Measurements from ENCODE around the gene SDHD.
"Not testable (repeated sequence)": the region's sequence is repeated elsewhere in the genome, so short reads cannot be mapped to it uniquely, and the experiment has no call there.

Gene SDHD

GRCh38 chr11:112086422-112087191 lies at the start of gene SDHD, which contains the start of gene TIMM8B:
Gene SDHD, plus strand, starts transcription at chr11:112086873. Its CDS starts 35 bp downstream, at chr11:112086908.
Gene TIMM8B, minus strand, starts transcription at chr11:112086756. Its CDS starts 33 bp downstream, at chr11:112086723.
- peak; percentile 92 to 95 for DNase-seq

DNA sequence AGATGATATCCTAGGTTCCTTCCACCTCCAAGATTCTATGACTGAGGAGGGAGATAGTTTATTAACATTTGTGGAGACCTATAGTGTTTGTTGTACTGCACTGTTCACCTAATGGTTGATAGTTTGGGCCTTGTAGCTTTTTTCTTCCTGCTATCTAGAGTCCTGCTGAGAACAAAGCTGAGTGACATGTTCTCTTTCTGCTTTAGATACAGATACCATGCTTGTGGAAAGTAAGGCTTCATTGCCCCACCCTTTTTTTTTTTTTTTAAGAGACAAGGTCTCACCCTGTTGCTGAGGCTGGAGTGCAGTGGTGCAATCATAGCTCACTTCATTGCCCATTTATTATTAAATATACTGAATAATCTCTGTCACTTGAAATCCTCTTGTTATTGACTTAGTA lies 49.1 kb upstream of the SDHD start:
- no peak for DNase-seq

DNA sequence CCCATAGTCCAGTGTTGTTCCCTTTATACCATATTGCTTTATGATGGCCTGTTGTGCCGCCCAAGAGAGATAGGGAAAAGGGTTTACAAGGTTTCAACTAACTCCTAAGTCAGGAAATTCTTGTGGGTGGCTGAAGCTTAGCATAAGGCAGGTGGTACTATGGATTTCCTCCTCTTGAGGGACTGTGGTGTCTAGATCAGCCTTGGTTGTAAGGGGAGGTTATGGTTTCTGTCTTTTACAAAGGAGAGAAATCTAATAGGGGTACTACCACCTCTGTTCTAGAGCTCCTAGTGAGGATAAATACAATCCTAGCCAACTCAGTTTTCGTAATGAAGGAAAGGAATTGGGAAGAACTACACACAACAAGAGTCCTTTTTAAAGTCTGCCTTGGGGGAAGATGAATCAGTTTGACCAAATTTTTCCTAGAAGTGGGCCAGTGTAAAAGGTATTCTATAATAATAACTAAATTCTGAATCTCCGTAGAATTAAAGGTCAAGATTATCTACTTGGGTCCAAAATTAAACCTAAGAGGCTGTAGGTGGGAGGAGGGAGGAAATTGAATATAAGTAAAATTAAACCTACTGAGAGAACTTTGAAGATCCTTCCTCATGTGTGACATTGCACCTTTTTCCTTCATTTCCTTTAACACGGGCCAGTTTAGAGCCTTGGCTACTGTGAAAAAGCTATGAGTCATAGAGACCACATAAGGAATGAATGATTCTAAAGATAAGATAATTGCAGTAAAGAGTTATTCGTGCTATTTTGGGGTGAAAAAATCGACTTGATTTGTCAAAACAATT lies 44.3 kb upstream of the SDHD start:
- no peak for DNase-seq

GRCh38 chr11:112042961-112043304 lies 43.7 kb upstream of the SDHD start:
- no peak for DNase-seq

DNA sequence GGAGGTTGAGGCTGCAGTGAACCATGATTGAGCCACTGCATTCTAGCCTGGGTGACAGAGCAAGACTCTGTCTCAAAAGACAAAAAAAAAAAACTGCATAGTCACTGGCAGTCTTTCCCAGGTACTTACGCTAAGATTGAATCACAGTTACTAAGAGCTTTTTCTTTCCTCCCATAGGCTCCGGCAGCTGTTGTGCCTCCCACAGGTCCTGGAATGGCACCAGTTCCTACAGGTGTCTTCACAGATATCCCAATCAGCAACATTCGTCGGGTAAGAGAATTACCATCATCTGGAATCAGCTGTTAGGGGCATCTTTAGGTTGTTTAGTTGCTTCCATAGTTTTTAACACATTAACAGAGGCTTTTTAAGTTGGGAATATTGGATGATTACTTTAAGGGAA lies 41.7 kb upstream of the SDHD start:
- DNase-seq: no peak

- DNase-seq: not testable (repeated sequence)
These were observed 40.0 kb upstream of the SDHD start for GRCh38 chr11:112046647-112047046.

GRCh38 chr11:112048256-112048655 lies 38.4 kb upstream of the SDHD start:
- not testable (repeated sequence) for DNase-seq

- no peak for DNase-seq
These were observed 36.9 kb upstream of the SDHD start for GRCh38 chr11:112049777-112050176.

- no peak for DNase-seq
These were observed 36.0 kb upstream of the SDHD start for GRCh38 chr11:112050721-112051120.

- no peak for DNase-seq
These were observed 34.9 kb upstream of the SDHD start for GRCh38 chr11:112051768-112052167.

GRCh38 chr11:112057170-112057569 lies 29.5 kb upstream of the SDHD start:
- no peak for DNase-seq

GRCh38 chr11:112058103-112058502 lies 28.6 kb upstream of the SDHD start:
- DNase-seq: no peak

- no peak for DNase-seq
These were observed 23.8 kb upstream of the SDHD start for GRCh38 chr11:112062923-112063322.

DNA sequence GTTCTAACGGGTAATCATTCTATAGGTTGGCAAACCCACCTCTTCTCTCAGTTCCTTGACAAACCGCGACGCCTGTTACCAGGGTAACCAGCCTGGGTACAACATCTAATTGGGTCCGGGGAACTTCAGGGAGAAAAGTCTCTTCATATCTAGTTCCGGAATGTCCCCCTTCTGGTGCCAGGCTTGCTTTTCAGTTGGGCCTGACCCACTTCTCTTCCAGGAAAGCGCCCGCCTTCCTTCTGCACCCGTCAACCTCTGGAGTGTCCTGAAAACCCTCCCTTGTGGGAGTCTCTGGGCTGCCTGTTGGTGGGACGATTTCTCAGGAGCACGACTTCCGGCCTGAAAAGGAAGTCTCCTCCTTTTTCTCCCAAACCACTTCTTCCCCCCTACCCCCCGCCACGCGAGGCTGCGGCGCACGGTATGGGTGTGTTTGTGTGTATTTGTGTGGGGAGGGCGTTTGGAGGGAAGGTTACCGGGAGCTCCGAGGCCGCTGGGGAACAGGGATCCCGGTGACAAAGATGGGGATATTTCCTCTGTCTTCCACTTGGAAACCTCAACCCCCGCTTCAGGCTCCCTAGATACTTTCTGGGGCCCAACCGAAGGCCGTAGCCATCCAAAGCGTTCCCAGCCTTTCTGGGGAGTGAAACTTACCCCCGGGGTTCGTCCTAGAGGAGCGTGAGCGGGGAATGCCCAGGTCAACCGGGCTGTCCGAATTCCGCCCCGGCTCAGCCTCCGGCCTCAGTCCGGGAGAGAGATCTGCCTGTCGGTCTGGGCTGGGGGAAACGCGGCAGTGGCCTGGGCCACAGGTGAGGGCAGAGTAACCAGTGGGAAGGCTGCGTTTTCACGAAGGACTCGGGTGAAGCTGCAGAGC lies 12.5 kb upstream of the SDHD start, which contains the start of the genes NKAPD1 and PIH1D2:
Gene NKAPD1, plus strand, starts transcription at position 359 of the 871 bp plus-strand sequence. CDS start 1,276 bp downstream, outside the sequence.
Gene PIH1D2, minus strand, starts transcription at position 77 of the 871 bp plus-strand sequence. CDS start 843 bp downstream, outside the sequence.
- DNase-seq: peak; percentile 75 to 81

DNA sequence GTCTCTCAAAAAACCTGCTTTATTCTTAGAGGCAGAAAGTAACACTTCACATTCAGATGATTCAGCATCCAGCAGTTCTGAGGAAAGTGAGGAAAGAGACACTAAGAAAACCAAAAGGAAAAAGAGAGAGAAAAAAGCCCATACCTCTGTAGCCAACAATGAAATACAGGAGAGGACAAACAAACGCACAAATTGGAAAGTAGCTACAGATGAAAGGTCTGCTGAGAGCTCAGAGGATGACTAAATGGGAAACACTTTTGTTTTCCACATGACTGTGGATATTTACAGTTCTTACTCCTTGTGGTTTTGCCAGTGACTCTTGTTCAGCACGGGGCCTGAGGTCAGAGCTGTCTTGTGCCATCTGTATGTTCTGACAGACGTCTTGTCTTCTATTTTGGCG lies 3.9 kb upstream of the SDHD start:
- DNase-seq: peak; percentile 23 to 26

GRCh38 chr11:112085822-112086421 lies 751 bp upstream of the SDHD start:
- DNase-seq: peak; percentile 48 to 51

DNA sequence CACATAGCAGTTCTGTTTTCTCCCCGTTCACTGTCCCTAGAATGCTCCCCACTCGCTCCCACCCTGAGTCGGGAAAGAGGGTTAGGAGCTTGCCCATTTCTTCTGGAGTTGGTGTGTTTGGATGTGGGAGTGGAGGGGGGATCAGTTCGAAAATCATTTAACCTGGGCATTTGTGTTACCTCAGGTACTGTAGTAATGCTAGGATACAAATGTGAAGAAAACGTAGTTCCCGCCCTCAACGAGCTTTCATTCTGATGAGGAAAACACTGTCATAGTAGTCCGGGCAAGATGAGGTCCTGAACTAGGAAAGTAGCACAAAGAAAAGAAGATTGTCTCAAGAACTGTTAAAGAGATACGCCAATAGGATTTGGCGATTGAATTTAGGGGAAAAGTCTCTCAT lies 539 bp downstream of the SDHD start:
- DNase-seq: no peak

DNA sequence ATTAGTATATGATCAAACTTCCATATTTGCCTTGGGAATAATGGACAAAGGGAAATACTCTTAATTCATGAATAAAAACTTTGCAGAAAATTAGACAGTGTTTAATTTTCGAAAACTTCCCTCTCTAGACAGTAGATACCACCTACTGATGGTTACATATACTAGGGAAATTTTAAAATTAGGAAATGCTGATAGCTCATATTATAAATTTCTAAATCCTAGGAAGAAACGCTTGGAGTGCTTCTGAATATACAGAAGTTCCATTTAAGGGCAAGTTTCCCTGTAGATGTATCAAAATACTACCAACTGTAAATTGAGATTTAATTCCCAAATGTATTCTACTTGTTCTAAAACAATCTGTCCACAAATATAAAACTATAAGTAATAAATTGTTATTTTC lies 8.6 kb downstream of the SDHD start:
- not testable (repeated sequence) for DNase-seq

DNA sequence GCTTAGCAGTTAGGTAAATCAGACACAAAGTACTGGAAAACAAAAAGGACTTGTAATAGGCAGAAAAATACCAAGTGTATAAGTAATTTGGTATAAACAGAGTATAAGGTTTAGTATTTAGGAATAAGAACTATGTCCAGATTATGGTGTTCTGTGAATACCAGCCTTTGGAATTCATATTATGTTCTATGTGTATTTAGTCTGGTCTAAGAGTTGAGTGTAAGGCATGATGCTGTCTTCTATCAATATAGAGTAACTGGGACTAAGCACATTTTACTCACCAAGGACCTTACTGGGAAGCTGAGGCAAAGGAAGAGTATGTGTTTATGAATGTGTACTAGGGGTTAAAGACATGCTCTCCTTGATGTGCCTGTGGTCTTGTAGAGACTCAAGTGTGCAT lies 9.5 kb downstream of the SDHD start:
- no peak for DNase-seq

DNA sequence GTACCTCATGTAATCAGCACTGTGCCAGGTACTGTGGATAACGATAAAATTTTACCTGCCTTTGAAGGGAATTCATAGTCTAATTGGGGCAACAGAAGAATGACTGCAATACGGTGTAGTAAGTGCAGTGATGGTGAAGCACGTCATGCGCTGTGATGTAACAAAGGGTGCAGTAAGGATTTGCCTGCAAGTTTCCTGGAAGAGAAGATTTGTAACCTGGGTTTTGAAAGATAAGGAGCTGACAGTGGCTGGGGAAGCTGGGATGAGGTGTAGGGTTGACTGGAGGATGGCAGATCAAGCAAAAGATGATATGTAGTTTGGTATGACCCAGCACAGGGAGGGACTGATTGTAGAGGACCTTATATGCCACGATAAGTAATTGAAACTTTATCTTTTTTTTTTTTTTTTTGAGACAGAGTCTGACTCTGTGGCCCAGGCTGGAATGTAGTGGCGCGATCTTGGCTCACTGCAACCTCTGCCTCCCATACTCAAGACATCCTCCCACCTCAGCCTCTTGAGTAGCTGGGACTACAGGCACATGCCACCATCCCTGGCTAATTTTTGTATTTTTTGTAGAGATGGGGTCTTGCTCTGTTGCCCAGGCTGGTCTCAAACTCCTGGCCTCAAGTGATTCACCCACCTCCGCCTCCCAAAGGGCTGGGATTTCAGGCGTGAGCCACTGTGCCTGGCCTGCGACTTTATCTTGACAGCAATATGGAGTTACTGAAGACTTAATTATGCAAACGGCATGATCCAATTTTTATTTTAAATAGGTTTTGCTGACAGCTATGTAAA lies 11.3 kb downstream of the SDHD start:
- no peak for DNase-seq

GRCh38 chr11:112100462-112100861 lies 13.8 kb downstream of the SDHD start:
- DNase-seq: no peak

DNA sequence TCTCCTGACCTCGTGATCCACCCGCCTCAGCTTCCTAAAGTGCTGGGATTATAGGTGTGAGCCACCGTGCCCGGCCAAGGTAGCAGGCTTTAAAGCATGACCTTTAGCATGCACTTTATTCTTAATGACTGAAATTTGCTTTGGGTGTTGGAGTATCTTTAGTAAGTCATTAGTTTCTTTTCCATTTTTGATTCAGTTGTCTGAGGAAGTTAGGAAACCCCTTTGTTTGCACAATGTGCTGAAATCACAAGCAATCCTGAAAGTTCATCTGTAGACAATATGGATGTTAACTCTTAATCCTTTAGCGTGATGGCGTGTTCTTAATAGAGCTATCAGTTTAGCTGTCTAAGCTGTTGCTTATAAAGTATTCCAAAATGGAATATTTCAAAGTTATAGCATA lies 16.8 kb downstream of the SDHD start:
- no peak for DNase-seq

All from stimulated activated CD4-positive, alpha-beta T cell treated with anti-CD3 and anti-CD28 coated beads, Interleukin-2, amount 100 ng/mL, for 24 hours (primary cell).